Activated CD4-positive, alpha-beta T cell treated with anti-CD3 and anti-CD28 coated beads, Interleukin-2, amount 50 U/mL, for 24 hours (primary cell): ENCODE data around the gene TMEM191B.
"Not testable (repeated sequence)": the region's sequence is repeated elsewhere in the genome, so short reads cannot be mapped to it uniquely, and the experiment has no call there.

Experiments
- DNase-seq, 2 donors: peaks; one replicate each; pipeline ENCODE4 v3.0.0-alpha.2; 2020; ENCODE audit warnings: low read depth in 1 of 2, low spot score in 1 of 2

TMEM191B gene

GRCh38 chr22:18527752-18528596 is at the start of gene TMEM191B:
TSS of gene TMEM191B (plus strand) at chr22:18527802. CDS start at chr22:18527981, 179 bp downstream.
- DNase-seq, result not testable (repeated sequence)

DNA sequence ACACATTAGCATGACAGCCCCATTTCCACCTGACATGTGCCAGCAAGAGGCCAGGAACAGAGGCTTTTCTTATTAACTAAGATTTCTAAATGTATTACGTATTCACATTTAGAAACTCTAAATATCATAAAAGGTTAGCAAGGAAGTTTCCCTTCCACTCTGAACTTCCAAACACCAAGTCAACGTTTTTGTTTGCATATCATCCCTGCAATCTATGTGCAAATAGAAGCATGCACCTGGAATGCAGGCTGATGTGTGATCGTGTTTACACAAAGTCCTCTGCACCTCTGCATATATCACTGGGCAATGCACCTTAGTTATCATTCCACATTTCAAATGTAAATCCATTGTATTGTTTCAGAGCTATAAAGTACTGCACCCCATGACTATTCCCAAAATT is 31.4 kb upstream of the TMEM191B start:
- not testable (repeated sequence) for DNase-seq

GRCh38 chr22:18511327-18511726 is 16.3 kb upstream of the TMEM191B start:
- DNase-seq, result not testable (repeated sequence)

GRCh38 chr22:18512378-18512777 is 15.2 kb upstream of the TMEM191B start:
- not testable (repeated sequence) for DNase-seq

- not testable (repeated sequence) for DNase-seq
Observed at GRCh38 chr22:18513454-18513853, 14.1 kb upstream of the TMEM191B start.

DNA sequence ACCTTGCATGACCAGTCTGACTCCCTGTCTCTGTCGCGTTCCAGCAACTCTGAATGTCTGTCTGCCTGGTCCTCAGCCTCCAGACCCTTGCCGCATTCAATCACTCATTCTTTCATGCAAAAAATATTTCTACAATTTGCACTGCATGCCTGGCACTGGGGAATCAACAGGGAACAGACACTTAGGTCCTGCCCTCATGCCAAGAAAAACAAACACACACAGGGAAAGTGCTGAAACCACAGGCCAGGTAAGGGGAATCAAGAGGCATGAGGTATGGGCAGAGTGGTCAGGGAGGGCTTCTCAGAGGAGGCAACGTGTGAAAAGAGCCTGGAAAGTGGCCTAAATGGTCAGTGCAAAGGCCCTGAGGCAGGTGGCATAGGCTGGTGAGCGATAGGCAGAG is 9.5 kb upstream of the TMEM191B start, which contains the start of gene GGTLC3:
GGTLC3 (minus strand) TSS at position 101 of the 400 bp plus-strand sequence. CDS start 264 bp downstream, outside the sequence.
- DNase-seq, result not testable (repeated sequence)

DNA sequence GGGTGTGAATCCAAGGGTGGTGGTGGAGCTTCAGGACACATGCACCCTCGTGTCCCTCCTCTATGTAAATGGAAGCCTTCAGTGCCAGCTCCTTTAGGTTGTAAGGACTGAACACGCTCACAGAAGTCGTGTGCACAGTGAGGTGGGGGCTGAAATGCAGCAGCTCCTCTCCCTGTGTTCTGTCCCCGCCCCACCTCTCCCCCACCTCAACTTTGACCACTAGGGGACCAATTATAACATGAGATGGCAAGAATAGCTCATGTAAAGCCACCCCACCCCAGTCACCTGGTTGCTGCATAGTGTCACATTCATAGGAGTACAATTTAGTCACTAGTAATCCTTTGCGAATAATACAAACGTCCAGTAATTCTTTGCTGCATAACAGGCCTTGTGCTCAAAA is 4.8 kb upstream of the TMEM191B start:
- DNase-seq, result not testable (repeated sequence)

- DNase-seq, result not testable (repeated sequence)
Observed at GRCh38 chr22:18523328-18523727, 4.3 kb upstream of the TMEM191B start.

- DNase-seq, result peak; percentile 90 to 92
Observed at GRCh38 chr22:18528597-18529415, 1.2 kb downstream of the TMEM191B start.

- not testable (repeated sequence) for DNase-seq
Observed at GRCh38 chr22:18529416-18530145, 2.0 kb downstream of the TMEM191B start.

DNA sequence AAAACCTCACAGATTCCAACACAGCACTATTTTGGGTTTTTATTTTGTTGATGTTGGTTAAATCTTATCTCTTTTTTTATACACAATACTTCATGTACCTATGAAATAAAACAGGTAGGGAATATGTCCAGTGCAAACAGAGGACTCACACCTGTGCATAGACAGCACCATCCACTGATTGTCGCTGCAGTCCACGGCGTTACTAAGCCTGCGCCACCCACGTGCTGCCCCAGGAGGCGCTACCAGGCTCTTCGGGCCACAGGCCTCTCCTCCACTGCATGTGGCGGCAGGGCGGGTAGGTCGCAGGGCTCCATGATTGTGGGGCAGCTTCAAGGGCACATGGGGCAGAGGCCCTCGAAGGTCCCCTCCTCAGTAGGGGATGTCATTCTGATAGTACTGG is 6.0 kb downstream of the TMEM191B start:
- not testable (repeated sequence) for DNase-seq

GRCh38 chr22:18534315-18534714 is 6.7 kb downstream of the TMEM191B start:
- DNase-seq, result not testable (repeated sequence)

DNA sequence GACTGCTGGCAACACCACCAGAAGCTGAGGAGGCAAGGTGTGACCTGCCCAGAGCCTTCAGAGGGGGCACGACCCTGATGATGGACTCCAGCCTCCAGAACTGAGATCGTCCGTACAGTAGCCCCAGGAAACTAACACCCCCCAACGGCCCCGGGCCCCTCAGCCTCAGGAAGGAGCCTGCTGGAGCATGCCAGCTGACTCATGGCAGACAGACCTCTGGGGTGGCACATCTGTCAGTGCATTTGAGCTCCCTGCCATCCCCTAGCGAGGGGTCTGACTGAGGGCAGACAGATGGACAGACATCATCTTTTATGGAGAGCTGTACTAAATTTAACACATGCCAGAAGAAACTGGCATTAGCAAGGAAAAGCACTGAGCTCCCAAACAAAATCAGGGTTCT is 12.4 kb downstream of the TMEM191B start:
- not testable (repeated sequence) for DNase-seq

DNA sequence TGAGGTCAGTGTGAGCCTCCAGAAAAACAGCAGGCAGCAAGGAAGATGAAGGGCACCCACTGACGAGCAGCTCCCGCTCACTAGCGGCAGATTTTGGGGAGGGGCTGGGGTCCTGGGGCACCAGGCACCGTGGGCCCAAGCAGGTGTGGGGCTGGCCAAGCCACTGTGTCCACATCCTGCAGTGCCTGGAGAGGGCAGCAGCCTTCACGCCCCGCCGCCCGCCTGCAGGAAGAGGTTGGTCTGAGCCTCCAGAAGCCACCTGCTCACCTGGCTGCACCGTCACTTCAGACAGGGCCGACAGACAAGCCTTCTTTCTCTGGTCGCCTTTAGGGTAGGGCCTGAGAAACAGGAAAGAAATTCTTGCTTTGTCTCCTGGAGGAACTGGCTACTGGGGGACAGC is 15.8 kb downstream of the TMEM191B start:
- not testable (repeated sequence) for DNase-seq

GRCh38 chr22:18544615-18545014 is 17.0 kb downstream of the TMEM191B start:
- not testable (repeated sequence) for DNase-seq

- DNase-seq, result not testable (repeated sequence)
Observed at GRCh38 chr22:18549458-18550179, 22.0 kb downstream of the TMEM191B start.

- not testable (repeated sequence) for DNase-seq
Observed at GRCh38 chr22:18551046-18551445, 23.4 kb downstream of the TMEM191B start.

GRCh38 chr22:18552839-18553597 is 25.4 kb downstream of the TMEM191B start:
- DNase-seq, result not testable (repeated sequence)
